Dermis blood vessel endothelial cell (primary cell): ENCODE measurements around the gene KCNN2. TPM values are rescaled to one million over a fixed set of nuclear protein-coding genes. Genes with fewer than 3 reads are reported as not detected.

ENCODE experiments used
- DNase-seq: peaks from one replicate; pipeline ENCODE4 v3.0.0; 2010
- total RNA-seq: library from RNA; depleted of rRNA; stranded (reverse); fragments of >200 nt; gene quantifications from 2 replicates; pipeline ENCODE4 v1.2.3, GENCODE V29; 2014

Gene KCNN2
- total RNA-seq, 1 donor from 2014 or later: 1.4 TPM

- DNase-seq: peak; percentile 15
Measured at GRCh38 chr5:114362977-114363761, 1.3 kb downstream of the KCNN2 start.

GRCh38 chr5:114363837-114364236 is 2.0 kb downstream of the KCNN2 start:
- no peak for DNase-seq

GRCh38 chr5:114367029-114367428 is 5.2 kb downstream of the KCNN2 start:
- DNase-seq: peak; percentile 48

- DNase-seq: no peak
Measured at GRCh38 chr5:114369680-114370417, 8.0 kb downstream of the KCNN2 start.

GRCh38 chr5:114377050-114377844 is 15.4 kb downstream of the KCNN2 start:
- no peak for DNase-seq

- DNase-seq: no peak
Measured at GRCh38 chr5:114377946-114378345, 16.1 kb downstream of the KCNN2 start.

- no peak for DNase-seq
Measured at GRCh38 chr5:114380721-114381120, 18.9 kb downstream of the KCNN2 start.

GRCh38 chr5:114387433-114387832 is 25.6 kb downstream of the KCNN2 start:
- DNase-seq: no peak

GRCh38 chr5:114390431-114390830 is 28.6 kb downstream of the KCNN2 start:
- no peak for DNase-seq

GRCh38 chr5:114391321-114391720 is 29.5 kb downstream of the KCNN2 start:
- DNase-seq: peak; percentile 67

GRCh38 chr5:114393159-114393558 is 31.3 kb downstream of the KCNN2 start:
- DNase-seq: no peak

- DNase-seq: no peak
Measured at GRCh38 chr5:114402206-114402605, 40.3 kb downstream of the KCNN2 start.

- no peak for DNase-seq
Measured at GRCh38 chr5:114407783-114408182, 45.9 kb downstream of the KCNN2 start.

GRCh38 chr5:114408847-114409246 is 47.0 kb downstream of the KCNN2 start:
- no peak for DNase-seq

- DNase-seq: no peak
Measured at GRCh38 chr5:114411380-114411931, 49.6 kb downstream of the KCNN2 start.

- DNase-seq: no peak
Measured at GRCh38 chr5:114412510-114413171, 50.8 kb downstream of the KCNN2 start.

- DNase-seq: no peak
Measured at GRCh38 chr5:114415760-114416159, 53.9 kb downstream of the KCNN2 start.

GRCh38 chr5:114416254-114416653 is 54.4 kb downstream of the KCNN2 start:
- DNase-seq: no peak

GRCh38 chr5:114417519-114417918 is 55.6 kb downstream of the KCNN2 start:
- DNase-seq: no peak

- no peak for DNase-seq
Measured at GRCh38 chr5:114418176-114419066, 56.6 kb downstream of the KCNN2 start.

- DNase-seq: no peak
Measured at GRCh38 chr5:114419067-114419388, 57.2 kb downstream of the KCNN2 start.
